ENCODE results near the gene ARHGAP6.

The ARHGAP6 gene

DNA sequence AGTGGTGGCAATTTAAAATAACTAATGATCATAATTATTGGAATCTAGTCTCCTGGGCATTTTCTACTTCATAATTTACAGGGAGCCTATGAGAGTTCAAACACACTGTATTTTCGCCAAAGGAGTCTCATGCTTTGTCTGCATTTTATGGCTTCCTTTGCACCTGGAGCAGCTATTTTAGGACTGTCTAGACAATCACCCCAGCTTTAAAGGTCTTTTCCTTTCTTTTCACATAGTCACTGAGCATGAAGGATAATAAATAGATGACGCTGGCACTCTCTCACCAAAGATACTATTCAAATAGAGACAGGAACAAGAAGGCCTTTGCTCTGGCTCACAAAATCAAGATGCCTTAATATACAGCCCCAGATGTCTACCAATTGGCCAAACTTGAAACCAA is 329.5 kb downstream of the ARHGAP6 start:
- TF ChIP-seq, protein P1, sequence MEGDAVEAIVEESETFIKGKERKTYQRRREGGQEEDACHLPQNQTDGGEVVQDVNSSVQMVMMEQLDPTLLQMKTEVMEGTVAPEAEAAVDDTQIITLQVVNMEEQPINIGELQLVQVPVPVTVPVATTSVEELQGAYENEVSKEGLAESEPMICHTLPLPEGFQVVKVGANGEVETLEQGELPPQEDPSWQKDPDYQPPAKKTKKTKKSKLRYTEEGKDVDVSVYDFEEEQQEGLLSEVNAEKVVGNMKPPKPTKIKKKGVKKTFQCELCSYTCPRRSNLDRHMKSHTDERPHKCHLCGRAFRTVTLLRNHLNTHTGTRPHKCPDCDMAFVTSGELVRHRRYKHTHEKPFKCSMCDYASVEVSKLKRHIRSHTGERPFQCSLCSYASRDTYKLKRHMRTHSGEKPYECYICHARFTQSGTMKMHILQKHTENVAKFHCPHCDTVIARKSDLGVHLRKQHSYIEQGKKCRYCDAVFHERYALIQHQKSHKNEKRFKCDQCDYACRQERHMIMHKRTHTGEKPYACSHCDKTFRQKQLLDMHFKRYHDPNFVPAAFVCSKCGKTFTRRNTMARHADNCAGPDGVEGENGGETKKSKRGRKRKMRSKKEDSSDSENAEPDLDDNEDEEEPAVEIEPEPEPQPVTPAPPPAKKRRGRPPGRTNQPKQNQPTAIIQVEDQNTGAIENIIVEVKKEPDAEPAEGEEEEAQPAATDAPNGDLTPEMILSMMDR (IDR thresholded peaks at IDR 0.05; ENCODE audit: low read depth, low read length) = no peak
- no peaks in the 10 kb centered on the region for H3K36me3 ChIP-seq
- DNase-seq = no peak
- peaks cover 17% of the 10 kb centered on the region for H3K27me3 ChIP-seq (ENCODE audit: insufficient read depth, low read depth, severe bottlenecking)
- H3K9me3 ChIP-seq (ENCODE audit: severe bottlenecking) = no peaks in the 10 kb centered on the region
- H3K4me3 ChIP-seq (ENCODE audit: low read depth, low read length) = no peak overlapping the region
- no peak overlapping the region for H3K27ac ChIP-seq

DNA sequence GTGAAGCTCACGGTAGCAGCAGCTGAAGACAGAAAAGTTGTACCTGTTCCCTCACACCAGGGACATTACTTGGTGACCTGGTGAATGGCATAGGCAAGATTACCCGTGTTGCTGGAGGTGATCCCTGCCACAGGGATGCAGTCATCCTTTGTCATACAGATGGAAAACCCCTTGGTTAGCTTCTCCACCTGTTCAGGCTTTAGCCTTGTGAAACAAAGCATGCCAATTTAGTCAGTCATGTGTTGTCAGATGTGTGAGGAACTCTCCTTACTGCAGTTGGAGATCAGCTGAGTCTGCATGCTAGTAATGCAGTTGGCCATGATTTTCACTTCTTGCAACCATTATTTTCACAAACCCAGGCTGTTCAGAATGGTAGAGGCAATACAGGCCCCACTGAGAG is 331.6 kb downstream of the ARHGAP6 start:
- Histone ChIP-seq H3K27me3 (ENCODE audit: insufficient read depth, low read depth, severe bottlenecking) (peaks cover 7% of the 10 kb centered on the region), H3K4me3 (ENCODE audit: low read depth, low read length) (no peak overlapping the region), H3K9me3 (ENCODE audit: severe bottlenecking) (no peaks in the 10 kb centered on the region), H3K36me3 (no peaks in the 10 kb centered on the region), H3K27ac (no peak overlapping the region)
- TF ChIP-seq, protein P1 (IDR thresholded peaks at IDR 0.05; ENCODE audit: low read depth, low read length) = no peak
- DNase-seq = no peak

DNA sequence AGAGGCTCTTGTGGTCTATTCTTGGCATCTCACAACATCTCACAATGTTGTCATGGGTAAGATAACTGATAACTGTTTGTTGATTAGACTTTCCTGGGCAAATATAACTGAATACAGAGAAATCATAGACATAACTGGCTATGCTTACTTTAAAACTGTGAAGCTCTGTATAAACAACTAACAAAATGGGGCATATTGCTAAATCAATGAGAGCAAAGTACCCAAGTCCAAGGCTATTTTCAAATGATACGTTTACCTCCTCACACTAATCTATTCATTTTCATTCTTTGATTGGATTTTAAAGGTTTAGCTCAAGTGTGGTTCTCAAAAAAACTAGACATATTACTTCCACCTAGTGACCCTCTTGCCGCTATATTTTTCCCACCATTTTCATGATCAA is 333.9 kb downstream of the ARHGAP6 start:
- Histone ChIP-seq H3K36me3 (no peaks in the 10 kb centered on the region), H3K27me3 (ENCODE audit: insufficient read depth, low read depth, severe bottlenecking) (peaks cover 7% of the 10 kb centered on the region), H3K27ac (no peak overlapping the region), H3K4me3 (ENCODE audit: low read depth, low read length) (no peak overlapping the region), H3K9me3 (ENCODE audit: severe bottlenecking) (no peaks in the 10 kb centered on the region)
- TF ChIP-seq, protein P1 (IDR thresholded peaks at IDR 0.05; ENCODE audit: low read depth, low read length) = no peak
- no peak for DNase-seq

DNA sequence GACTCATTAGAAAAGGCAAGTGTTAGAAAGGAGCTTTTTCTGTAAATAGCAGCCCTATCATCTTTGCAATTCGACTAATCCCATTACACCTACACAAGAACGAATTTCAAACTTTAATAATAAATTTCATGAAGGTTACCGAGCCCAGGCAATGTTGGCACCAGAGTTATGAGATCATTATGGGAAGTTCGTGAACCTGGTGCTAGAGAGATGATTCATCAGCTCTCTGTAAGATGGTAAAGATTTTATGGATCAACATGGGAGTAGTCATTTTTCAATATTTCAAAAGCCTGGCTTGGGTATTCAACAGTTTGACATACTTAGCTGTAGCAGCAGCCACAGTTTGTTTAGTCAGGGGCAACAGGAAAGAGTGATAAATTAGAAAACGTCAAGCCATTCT is 336.7 kb downstream of the ARHGAP6 start:
- TF ChIP-seq, protein P1 (IDR thresholded peaks at IDR 0.05; ENCODE audit: low read depth, low read length) = no peak
- H3K27ac ChIP-seq = no peak overlapping the region

DNA sequence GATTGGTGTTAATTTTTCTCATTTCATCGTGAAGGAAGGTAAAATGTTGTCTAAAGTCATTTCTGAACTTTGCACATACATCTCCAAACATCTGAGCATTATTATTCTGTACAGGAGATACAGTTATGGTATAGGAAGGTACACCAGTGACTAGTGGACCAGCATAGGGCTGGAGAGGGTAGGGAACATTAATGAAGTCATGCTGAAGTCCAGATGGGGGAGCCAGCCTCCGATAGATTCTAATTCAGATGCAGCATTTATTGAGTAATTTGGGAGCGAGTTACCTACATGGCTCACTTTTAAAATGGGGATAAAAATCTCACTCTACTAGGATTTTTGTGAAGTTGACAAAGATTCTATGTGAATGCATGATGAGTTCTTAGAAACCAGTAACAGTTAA is 337.6 kb downstream of the ARHGAP6 start:
- no peak for DNase-seq
- Histone ChIP-seq H3K27ac (no peak overlapping the region), H3K27me3 (ENCODE audit: insufficient read depth, low read depth, severe bottlenecking) (peaks cover 3% of the 10 kb centered on the region), H3K4me3 (ENCODE audit: low read depth, low read length) (no peak overlapping the region), H3K9me3 (ENCODE audit: severe bottlenecking) (no peaks in the 10 kb centered on the region), H3K36me3 (no peaks in the 10 kb centered on the region)
- TF ChIP-seq, protein P1 (IDR thresholded peaks at IDR 0.05; ENCODE audit: low read depth, low read length) = no peak

More for the DNA sequence above, 336.7 kb downstream of the ARHGAP6 start:
- no peak overlapping the region for H3K4me3 ChIP-seq (ENCODE audit: low read depth, low read length)
- no peak for DNase-seq
- peaks cover 3% of the 10 kb centered on the region for H3K27me3 ChIP-seq (ENCODE audit: insufficient read depth, low read depth, severe bottlenecking)
- no peaks in the 10 kb centered on the region for H3K36me3 ChIP-seq
- no peaks in the 10 kb centered on the region for H3K9me3 ChIP-seq (ENCODE audit: severe bottlenecking)

DNA sequence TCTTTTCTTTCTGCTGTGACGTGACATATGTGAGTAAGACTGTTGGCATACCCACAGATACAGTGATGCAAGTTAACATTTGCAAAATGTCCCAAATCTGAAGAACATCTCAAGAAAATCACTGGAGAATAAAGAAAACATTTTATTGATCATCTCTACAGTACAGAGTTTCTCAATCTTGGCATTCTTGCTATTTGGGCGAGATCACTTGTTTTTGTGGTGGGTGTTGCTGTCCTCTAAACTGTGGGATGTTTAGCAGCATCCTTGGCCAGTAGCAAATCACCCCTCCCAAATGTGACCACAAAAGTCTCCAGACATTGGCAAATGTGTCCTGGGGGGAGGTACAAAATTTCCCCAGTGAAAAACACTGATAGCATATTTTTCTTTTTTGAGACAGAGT is 343.7 kb downstream of the ARHGAP6 start:
- no peaks in the 10 kb centered on the region for H3K36me3 ChIP-seq
- no peak overlapping the region for H3K4me3 ChIP-seq (ENCODE audit: low read depth, low read length)
- H3K27ac ChIP-seq = no peak overlapping the region
- TF ChIP-seq, protein P1 (IDR thresholded peaks at IDR 0.05; ENCODE audit: low read depth, low read length) = no peak
- no peak for DNase-seq
- H3K27me3 ChIP-seq (ENCODE audit: insufficient read depth, low read depth, severe bottlenecking) = peaks cover 5% of the 10 kb centered on the region
- no peaks in the 10 kb centered on the region for H3K9me3 ChIP-seq (ENCODE audit: severe bottlenecking)

All from WERI-Rb-1 (cell line).